NCI-H748 (cell line): ENCODE data around the gene TMEM209.
"Not testable (repeated sequence)": the region's sequence is repeated elsewhere in the genome, so short reads cannot be mapped to it uniquely, and the experiment has no call there.

Experiments
- DNase-seq: peaks from one replicate; lab custom pipeline; 2025; ENCODE audit not compliant: unreplicated experiment; lab: John Stamatoyannopoulos, UW

TMEM209 gene

DNA sequence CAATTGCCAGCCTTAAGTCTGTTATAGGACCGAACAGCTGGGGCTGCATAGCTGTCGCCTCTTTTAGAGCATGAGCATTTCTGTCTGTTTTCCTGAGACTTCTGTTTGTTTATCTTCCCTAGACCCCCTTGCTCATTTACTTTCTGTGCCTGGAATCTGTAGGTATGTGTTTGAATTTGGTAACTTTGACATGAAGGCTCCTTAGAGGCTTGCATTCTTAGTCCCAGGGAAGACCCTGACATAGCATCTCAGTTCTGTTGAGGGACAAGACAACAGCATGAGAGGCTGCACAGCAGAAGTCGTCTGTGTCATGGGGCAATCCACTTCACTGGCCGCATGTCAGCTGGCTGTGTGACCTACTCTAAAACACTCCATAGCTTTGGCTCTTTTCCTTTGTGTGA, 76.2 kb downstream of the TMEM209 start:
- no peak for DNase-seq

DNA sequence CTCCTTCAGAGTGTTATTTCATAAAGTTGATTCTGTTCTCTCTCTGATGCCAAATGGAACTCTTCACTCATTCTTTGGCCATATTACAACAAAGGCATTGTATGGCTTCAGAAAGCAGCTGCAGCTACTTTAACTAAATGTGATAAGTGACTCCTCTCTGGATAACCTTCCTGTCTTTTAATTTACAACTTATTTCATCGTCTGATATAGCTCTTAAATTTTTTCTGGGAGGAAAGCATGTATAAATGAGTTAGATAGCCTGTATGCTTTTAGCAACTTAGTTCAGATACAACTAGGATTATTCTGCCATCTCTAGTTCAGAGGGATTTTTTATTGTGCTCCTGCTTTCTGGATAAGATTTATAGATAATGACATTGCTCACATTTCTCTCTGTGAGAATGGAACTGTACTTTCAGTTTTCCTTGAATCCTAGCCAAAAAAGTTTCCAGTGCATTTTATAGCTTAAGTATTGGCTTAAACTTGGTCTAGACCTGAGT, 77.3 kb downstream of the TMEM209 start:
- no peak for DNase-seq

DNA sequence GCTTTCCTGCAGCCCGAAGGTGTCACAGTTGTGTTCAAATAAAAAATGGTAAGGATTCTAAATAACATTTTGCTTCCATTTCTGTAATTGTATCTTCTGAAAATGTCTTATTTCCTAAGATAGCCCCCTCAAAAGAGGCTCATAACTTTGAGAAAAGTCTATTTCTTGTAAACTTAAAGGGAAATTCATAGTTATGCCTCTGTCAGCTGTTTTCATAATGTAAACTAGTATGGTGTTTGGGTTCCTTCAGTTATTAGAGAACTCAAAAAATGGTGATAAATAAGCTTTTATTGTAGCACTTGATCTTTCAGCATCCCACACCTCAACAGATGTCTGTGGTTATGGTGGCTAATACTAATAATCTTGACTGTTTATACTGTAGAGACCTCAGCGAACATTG, 77.8 kb downstream of the TMEM209 start:
- DNase-seq, result no peak

DNA sequence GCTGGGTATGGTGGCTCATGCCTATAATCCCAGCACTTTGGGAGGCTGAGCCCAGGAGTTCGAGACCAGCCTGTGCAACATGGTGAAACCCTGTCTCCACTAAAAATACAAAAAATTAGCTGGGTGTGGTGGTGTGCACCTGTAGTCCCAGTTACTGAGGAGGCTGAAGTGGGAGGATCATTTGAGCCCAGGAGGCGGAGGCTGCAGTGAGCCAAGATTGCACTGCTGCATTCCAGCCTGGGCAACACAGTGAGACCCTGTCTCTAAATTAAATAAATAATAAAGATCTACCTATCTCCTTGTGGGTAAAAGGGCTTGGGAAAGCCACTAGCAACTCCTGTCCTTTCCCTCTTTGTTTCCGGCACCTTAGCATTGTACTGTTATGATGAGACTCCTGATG, 78.4 kb downstream of the TMEM209 start:
- not testable (repeated sequence) for DNase-seq

DNA sequence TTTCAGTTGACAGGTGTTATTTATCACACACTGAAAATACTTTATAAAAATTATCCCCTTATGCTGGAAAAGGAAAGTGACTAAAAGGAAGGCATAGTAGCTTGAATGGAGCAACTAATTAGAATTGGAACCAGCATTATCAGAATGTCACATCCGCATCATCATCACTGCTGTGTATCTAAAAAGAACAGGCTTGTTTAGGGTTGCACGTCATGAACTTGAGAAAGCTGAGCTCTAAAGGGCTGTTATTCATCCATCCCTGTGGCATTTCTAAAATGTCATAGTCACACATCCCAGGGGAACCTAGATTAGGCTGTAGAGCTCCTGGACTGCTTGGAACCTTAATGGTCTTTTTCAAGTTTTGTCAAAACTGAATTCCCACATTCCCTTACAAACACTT, 80.5 kb downstream of the TMEM209 start:
- DNase-seq, result no peak

DNA sequence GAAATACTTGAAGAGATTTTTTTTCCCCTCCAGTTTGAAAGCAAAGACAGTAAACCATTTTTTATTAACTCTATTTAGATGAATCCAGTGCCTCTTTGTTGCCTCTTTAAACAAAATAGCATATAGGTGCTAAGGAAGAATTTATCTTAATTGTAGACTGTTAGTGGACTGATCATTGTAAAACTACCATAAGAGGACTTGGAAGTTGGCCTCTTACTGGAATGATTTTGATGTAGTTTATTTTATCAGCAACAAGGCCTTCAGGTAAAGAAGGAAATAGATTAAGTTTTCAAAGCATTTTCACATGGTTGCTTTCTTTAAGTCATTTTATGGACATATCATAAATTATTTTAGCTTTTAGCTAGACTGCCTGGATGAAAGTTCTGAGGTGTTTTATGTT, 81.7 kb downstream of the TMEM209 start:
- no peak for DNase-seq

DNA sequence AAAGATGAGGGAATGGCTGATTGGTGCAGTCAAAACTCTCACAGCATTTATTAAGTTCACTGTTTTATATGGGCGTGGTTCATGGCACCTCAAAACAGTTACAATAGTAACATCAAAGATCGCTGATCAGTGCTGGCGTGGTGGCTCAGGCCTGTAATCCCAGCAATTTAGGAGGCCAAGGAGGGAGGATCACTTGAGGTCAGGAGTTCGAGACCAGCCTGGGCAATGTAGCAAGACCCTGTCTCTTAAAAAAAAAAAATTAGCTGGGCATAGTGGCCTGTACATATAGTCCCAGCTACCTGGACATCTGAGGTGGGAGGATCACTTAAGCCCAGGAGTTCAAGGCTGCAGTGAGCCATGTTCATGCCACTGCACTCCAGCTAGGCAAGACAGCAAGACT, 86.4 kb downstream of the TMEM209 start:
- no peak for DNase-seq

DNA sequence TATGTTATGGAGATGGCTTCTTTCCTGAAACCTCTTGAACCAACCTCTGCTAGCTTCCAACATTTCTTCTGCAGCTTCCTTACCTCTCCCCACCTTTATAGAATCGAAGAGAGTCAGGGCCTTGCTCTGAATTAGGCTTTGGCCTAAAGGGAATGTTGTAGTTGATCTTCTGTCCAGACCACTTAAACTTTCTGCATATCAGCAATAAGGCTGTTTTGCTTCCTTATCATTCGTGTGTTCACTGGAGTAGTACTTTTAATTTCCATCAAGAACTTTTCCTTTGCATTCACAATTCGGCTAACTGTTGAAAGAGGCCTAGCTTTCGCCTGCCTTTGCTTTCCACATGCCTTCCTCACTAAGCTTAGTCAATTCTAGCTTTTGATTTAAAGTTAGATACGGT, 86.9 kb downstream of the TMEM209 start:
- DNase-seq, result no peak

DNA sequence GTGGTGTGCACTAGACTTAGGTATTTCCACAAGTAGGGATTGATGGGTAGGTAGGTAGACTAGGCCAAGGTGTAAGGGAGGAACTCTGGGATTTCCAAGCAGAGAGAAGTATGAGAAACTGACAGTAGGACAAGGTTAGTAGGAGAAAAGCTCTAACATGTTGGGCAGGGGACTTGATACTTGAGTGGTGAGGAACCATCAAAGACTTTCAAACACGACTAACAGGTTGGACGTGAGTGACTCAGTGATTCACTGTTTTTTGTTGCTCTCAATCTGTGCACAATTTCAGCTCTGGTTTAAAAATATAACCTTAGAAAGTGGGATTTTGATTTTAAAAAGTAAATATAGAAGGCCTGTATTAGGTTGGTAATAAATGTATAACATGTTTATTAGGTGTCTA, 90.4 kb downstream of the TMEM209 start:
- DNase-seq, result no peak
